Liver (tissue), 3 donors: Measurements from ENCODE around the gene HOXD4.

ENCODE experiments used
- JUND ChIP-seq, 2 donors: IDR thresholded peaks; 2 replicates each; pipeline ENCODE4 v1.6.1; 2016; ENCODE audit warnings: antibody characterized with exemption in 2 of 2
- SP1 ChIP-seq: IDR thresholded peaks from 2 replicates; pipeline ENCODE4 v1.6.1; 2018; ENCODE audit warnings: antibody characterized with exemption, mild to moderate bottlenecking
- TAF1 ChIP-seq: conservative IDR thresholded peaks from 2 replicates; pipeline ENCODE4 v1.6.1; 2016; ENCODE audit warnings: antibody characterized with exemption, mild to moderate bottlenecking
- TF ChIP-seq, protein P1 (sequence below): fragments of 150-350 bp; IDR thresholded peaks from 2 replicates; pipeline ENCODE4 v1.5.1; 2017; ENCODE audit warnings: improper control_type of control experiment, low read depth, low read length; ENCODE audit not compliant: missing input control
- TF ChIP-seq, protein P2 (sequence below): IDR thresholded peaks from 2 replicates; pipeline ENCODE4 v1.6.1; 2016; ENCODE audit warnings: antibody characterized with exemption
- TF ChIP-seq, protein P3 (sequence below): IDR thresholded peaks from 2 replicates; pipeline ENCODE4 v1.6.1; 2016; ENCODE audit warnings: antibody characterized with exemption, mild to moderate bottlenecking
- donor health status: healthy.
- donor health status: healthy.

DNA sequence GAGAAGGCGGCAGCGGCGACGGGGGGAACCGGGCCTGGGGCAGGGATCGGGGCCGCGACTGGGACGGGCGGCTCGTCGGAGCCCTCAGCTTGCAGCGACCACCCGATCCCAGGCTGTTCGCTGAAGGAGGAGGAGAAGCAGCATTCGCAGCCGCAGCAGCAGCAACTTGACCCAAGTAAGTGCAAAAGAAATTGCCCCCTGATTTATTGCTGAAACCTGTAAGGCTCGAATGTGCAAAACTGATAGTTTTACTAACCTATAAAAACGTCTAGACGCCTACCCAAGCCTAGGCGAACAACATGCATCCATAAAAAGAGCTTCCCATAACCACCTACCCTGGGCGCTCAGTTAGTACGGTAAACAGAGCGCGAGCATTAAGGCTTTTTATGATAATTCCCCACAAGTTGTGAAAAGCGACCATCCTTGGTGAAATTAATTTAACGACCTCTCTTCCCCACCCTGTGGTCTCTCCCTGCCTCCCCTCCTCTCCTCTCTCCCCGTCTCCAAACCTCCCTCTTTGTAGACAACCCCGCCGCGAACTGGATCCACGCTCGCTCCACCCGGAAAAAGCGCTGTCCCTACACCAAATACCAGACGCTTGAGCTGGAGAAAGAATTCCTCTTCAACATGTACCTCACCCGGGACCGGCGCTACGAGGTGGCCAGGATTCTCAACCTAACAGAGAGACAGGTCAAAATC, 27.8 kb upstream of the HOXD4 start:
- TF ChIP-seq, protein P1, sequence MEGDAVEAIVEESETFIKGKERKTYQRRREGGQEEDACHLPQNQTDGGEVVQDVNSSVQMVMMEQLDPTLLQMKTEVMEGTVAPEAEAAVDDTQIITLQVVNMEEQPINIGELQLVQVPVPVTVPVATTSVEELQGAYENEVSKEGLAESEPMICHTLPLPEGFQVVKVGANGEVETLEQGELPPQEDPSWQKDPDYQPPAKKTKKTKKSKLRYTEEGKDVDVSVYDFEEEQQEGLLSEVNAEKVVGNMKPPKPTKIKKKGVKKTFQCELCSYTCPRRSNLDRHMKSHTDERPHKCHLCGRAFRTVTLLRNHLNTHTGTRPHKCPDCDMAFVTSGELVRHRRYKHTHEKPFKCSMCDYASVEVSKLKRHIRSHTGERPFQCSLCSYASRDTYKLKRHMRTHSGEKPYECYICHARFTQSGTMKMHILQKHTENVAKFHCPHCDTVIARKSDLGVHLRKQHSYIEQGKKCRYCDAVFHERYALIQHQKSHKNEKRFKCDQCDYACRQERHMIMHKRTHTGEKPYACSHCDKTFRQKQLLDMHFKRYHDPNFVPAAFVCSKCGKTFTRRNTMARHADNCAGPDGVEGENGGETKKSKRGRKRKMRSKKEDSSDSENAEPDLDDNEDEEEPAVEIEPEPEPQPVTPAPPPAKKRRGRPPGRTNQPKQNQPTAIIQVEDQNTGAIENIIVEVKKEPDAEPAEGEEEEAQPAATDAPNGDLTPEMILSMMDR = no peak
- no peak for TF ChIP-seq TAF1
- no peak for TF ChIP-seq SP1
- TF ChIP-seq, protein P2, sequence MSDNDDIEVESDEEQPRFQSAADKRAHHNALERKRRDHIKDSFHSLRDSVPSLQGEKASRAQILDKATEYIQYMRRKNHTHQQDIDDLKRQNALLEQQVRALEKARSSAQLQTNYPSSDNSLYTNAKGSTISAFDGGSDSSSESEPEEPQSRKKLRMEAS = no peak
- TF ChIP-seq, protein P3, sequence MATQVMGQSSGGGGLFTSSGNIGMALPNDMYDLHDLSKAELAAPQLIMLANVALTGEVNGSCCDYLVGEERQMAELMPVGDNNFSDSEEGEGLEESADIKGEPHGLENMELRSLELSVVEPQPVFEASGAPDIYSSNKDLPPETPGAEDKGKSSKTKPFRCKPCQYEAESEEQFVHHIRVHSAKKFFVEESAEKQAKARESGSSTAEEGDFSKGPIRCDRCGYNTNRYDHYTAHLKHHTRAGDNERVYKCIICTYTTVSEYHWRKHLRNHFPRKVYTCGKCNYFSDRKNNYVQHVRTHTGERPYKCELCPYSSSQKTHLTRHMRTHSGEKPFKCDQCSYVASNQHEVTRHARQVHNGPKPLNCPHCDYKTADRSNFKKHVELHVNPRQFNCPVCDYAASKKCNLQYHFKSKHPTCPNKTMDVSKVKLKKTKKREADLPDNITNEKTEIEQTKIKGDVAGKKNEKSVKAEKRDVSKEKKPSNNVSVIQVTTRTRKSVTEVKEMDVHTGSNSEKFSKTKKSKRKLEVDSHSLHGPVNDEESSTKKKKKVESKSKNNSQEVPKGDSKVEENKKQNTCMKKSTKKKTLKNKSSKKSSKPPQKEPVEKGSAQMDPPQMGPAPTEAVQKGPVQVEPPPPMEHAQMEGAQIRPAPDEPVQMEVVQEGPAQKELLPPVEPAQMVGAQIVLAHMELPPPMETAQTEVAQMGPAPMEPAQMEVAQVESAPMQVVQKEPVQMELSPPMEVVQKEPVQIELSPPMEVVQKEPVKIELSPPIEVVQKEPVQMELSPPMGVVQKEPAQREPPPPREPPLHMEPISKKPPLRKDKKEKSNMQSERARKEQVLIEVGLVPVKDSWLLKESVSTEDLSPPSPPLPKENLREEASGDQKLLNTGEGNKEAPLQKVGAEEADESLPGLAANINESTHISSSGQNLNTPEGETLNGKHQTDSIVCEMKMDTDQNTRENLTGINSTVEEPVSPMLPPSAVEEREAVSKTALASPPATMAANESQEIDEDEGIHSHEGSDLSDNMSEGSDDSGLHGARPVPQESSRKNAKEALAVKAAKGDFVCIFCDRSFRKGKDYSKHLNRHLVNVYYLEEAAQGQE = no peak
- TF ChIP-seq JUND (IDR thresholded peaks at IDR 0.05) = no peak
